ENCODE data around the gene FAT1. TPM values are rescaled to one million over a fixed set of nuclear protein-coding genes. Genes with fewer than 3 reads are reported as not detected.

The FAT1 gene
- total and polyA plus RNA-seq, 12 donors, result 20.4 to 131 (median 75.5) TPM

DNA sequence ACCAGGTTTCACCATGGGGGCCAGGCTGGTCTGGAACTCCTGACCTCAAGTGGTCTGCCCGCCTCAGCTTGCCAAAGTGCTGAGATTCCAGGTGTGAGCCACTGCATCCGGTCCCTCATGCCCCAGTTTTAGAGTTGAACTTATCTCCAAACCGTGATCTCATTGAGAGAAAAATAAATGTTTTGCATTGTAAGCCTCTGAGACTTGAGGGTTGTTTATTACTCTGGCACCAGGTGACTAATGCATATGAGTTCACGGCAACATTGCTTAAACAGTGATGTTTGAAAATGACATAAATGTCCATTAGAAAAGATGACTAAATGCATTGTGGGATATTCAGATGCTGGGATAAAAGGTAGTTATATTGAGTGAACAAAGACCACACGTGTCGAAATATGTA is 22.9 kb upstream of the FAT1 start:
- H3K9me3 ChIP-seq, result no peaks in the 10 kb centered on the region
- H3K36me3 ChIP-seq, result no peaks in the 10 kb centered on the region
- no peak for ATAC-seq
- TF ChIP-seq, protein P1, sequence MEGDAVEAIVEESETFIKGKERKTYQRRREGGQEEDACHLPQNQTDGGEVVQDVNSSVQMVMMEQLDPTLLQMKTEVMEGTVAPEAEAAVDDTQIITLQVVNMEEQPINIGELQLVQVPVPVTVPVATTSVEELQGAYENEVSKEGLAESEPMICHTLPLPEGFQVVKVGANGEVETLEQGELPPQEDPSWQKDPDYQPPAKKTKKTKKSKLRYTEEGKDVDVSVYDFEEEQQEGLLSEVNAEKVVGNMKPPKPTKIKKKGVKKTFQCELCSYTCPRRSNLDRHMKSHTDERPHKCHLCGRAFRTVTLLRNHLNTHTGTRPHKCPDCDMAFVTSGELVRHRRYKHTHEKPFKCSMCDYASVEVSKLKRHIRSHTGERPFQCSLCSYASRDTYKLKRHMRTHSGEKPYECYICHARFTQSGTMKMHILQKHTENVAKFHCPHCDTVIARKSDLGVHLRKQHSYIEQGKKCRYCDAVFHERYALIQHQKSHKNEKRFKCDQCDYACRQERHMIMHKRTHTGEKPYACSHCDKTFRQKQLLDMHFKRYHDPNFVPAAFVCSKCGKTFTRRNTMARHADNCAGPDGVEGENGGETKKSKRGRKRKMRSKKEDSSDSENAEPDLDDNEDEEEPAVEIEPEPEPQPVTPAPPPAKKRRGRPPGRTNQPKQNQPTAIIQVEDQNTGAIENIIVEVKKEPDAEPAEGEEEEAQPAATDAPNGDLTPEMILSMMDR (IDR thresholded peaks at IDR 0.05), result no peak
- H3K27ac ChIP-seq, result no peak overlapping the region
- intact Hi-C loops (cut with DNase I), result no loop called here
- H3K27me3 ChIP-seq, result peaks cover 0 to 4% (median 0%) of the 10 kb centered on the region in 7 donors
- no peak for DNase-seq
- H3K4me3 ChIP-seq, result no peak overlapping the region
- H3K4me1 ChIP-seq, result no peaks in the 10 kb centered on the region
- WGBS, 2 donors, result 87 to 93% methylated on average over 6 of the region's 6 CpGs

DNA sequence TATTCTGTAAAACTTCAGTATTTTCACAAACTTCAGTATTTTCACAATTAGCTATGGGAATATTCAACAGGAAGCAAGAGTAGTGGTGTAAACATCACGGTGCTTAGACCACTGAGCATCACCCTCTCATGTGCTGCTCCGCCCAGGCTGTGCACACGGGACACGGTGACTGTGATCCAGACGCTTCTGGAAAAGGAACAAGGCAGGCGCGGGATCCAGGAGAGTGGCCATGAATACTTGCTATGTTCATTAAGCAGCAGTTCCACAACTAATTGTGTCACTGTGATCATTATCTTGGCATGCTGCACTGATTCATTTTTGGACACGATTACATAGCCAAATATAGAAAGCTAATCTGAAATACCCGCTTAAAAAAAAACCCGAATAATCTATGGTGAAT is 19.6 kb upstream of the FAT1 start:
- H3K4me3 ChIP-seq, result no peak overlapping the region
- no peaks in the 10 kb centered on the region for H3K4me1 ChIP-seq
- peaks cover 0 to 4% (median 0%) of the 10 kb centered on the region in 7 donors for H3K27me3 ChIP-seq
- 54 to 63% methylated on average over 10 of the region's 10 CpGs for WGBS, 2 donors
- DNase-seq (no peak), ATAC-seq (no peak)
- H3K27ac ChIP-seq, result no peak overlapping the region
- no peaks in the 10 kb centered on the region for H3K9me3 ChIP-seq
- no peaks in the 10 kb centered on the region for H3K36me3 ChIP-seq
- TF ChIP-seq, protein P1 (IDR thresholded peaks at IDR 0.05), result no peak
- intact Hi-C loops (cut with DNase I), result no loop called here

DNA sequence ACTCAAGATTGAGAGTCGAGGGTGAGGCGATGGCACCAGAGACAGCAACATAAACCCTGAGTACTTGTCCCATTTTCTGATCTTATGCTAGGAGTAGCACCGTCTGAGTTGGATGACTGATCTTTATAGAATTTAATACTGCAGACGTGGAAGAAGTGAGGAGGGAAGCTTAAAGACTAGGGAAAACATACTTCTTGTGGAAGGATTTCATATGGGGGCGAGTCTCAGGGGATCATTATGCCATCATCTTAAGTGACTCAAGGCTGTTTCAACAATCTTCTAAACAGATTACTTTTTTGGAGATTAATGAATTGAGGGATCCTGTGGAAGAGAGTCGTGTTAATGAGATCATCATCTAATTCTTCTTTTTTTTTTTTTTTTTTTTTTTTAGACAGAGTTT is 17.2 kb upstream of the FAT1 start:
- intact Hi-C loops (cut with DNase I), result no loop called here
- Histone ChIP-seq H3K27me3 (peaks cover 0 to 4% (median 0%) of the 10 kb centered on the region in 7 donors), H3K27ac (no peak overlapping the region), H3K36me3 (no peaks in the 10 kb centered on the region), H3K4me1 (no peaks in the 10 kb centered on the region), H3K9me3 (no peaks in the 10 kb centered on the region), H3K4me3 (no peak overlapping the region)
- TF ChIP-seq, protein P1 (IDR thresholded peaks at IDR 0.05), result no peak
- ATAC-seq, result no peak
- 81% methylated on average over 6 of the region's 6 CpGs for WGBS, 2 donors
- no peak for DNase-seq

DNA sequence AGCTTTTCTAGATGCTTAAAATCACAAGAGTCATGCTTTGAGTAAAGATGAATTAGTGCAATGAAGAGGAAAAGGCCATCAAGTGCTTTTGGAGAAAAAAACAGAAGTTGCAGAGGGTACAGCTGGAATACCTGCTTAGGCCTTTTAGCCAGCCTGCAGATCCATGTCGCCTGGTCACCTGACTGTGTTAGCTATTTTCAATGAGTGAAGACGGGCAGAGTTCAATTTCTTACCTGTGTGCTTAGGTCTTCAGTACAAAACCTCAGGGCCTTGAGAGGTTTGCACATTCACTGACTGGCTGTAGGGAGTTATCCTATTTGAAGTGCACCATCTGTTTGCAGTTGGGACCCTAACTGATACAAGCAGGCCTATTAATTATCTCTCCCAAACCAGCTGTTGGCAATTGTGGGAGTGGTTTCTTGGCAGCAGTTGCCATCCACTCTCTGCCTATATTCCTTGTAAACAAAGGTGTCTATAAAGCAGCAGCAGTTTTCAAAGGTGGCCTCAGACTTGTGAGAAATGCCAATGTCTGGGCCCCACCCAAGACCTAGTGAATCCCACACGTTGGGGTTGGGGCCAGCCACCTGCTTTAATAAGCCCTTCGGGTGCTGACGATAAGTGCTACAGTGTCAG is 16.3 kb upstream of the FAT1 start:
- Histone ChIP-seq H3K4me3 (no peak overlapping the region), H3K9me3 (no peaks in the 10 kb centered on the region), H3K27ac (no peak overlapping the region), H3K27me3 (peaks cover 0 to 4% (median 0%) of the 10 kb centered on the region in 7 donors), H3K4me1 (no peaks in the 10 kb centered on the region), H3K36me3 (no peaks in the 10 kb centered on the region)
- ATAC-seq (no peak), DNase-seq (no peak)
- intact Hi-C loops (cut with DNase I), result no loop called here
- TF ChIP-seq, protein P1 (IDR thresholded peaks at IDR 0.05), result no peak
- 85 to 86% methylated on average over 5 of the region's 5 CpGs for WGBS, 2 donors
